Vagina (tissue), 2 donors: Measurements from ENCODE around the gene CAPN1. TPM values are rescaled to one million over a fixed set of nuclear protein-coding genes. Genes with fewer than 3 reads are reported as not detected.

Experiments
- DNase-seq, 2 donors: peaks; one replicate each; pipeline ENCODE4 v3.0.0-alpha.2; 2017; ENCODE audit errors: extremely low spot score in 2 of 2
- H3K27ac ChIP-seq: fragments of 200-600 bp; sonication (generic); one replicate; pipeline ENCODE4 v1.5.1; 2019
- H3K27me3 ChIP-seq: fragments of 200-600 bp; sonication (generic); one replicate; pipeline ENCODE4 v1.5.1; 2019
- H3K36me3 ChIP-seq, 2 donors: fragments of 200-600 bp; sonication (generic); one replicate each; pipeline ENCODE4 v1.5.1; 2017 to 2019
- H3K4me1 ChIP-seq: fragments of 200-600 bp; sonication (generic); one replicate; pipeline ENCODE4 v1.5.1; 2019
- H3K4me3 ChIP-seq, 2 donors: fragments of 200-600 bp; sonication (generic); 1 replicate in 1 of 2; 2 replicates in 1 of 2; pipeline ENCODE4 v1.5.1; 2016 to 2019
- H3K9me3 ChIP-seq: fragments of 200-600 bp; sonication (generic); one replicate; pipeline ENCODE4 v1.5.1; 2019
- CTCF ChIP-seq, 3 experiments: fragments of 450-650 bp in 2 of 3; fragments of 200-600 bp in 1 of 3; sonication (generic) in 1 of 3; IDR thresholded peaks; one replicate each; pipeline ENCODE4 v1.5.1; 2017 to 2019; ENCODE audit warnings: antibody characterized with exemption in 3 of 3, mild to moderate bottlenecking in 2 of 3, moderate library complexity in 2 of 3
- POLR2A ChIP-seq, 2 donors: fragments of 450-650 bp; IDR thresholded peaks; one replicate each; pipeline ENCODE4 v1.6.1; 2017; ENCODE audit warnings: antibody characterized with exemption in 2 of 2, mild to moderate bottlenecking in 2 of 2, moderate library complexity in 2 of 2
- POLR2AphosphoS5 ChIP-seq, 2 donors: sonication (generic); formaldehyde crosslinking; IDR thresholded peaks; one replicate each; pipeline ENCODE4 v1.9.0; 2017; ENCODE audit warnings: antibody characterized with exemption in 2 of 2, mild to moderate bottlenecking in 2 of 2, low read depth in 1 of 2; ENCODE audit not compliant: insufficient read depth in 1 of 2
- intact Hi-C: fragments of 100-400 bp; cut with DNase I; formaldehyde crosslinking; loops from one replicate; pipeline ENCODE4 v1.15.1; 2023
- total RNA-seq: library from RNA; depleted of rRNA; stranded (reverse); fragments of >200 nt; gene quantifications from one replicate; pipeline ENCODE4 v1.2.3, GENCODE V29; 2016

Gene CAPN1
- total RNA-seq, 1 donor from 2014 or later = 302 TPM

- Histone ChIP-seq H3K27me3 (no peaks in the 10 kb centered on the region), H3K36me3 (peaks cover 0 to 34% of the 10 kb centered on the region in 2 donors), H3K4me3 (peak overlapping the region; percentile 94 to 97), H3K9me3 (no peaks in the 10 kb centered on the region), H3K27ac (peak overlapping the region; percentile 89), H3K4me1 (peaks cover 43% of the 10 kb centered on the region)
- DNase-seq = no peak
- intact Hi-C loops = no loop called here
- TF ChIP-seq CTCF (IDR thresholded peaks at IDR 0.05) = no peak
- peak in 1 of 2 donors; percentile 20 for TF ChIP-seq POLR2AphosphoS5 (IDR thresholded peaks at IDR 0.05; ENCODE audit: insufficient read depth in 1 of 2, low read depth in 1 of 2)
Observed at GRCh38 chr11:65182258-65183170, 786 bp downstream of the CAPN1 start.

GRCh38 chr11:65183201-65183891, 1.6 kb downstream of the CAPN1 start:
- peaks cover 0 to 41% of the 10 kb centered on the region in 2 donors for H3K36me3 ChIP-seq
- intact Hi-C loops = no loop called here
- DNase-seq = no peak
- H3K27ac ChIP-seq = peak overlapping the region; percentile 89
- no peaks in the 10 kb centered on the region for H3K9me3 ChIP-seq
- H3K4me1 ChIP-seq = peaks cover 43% of the 10 kb centered on the region
- no peaks in the 10 kb centered on the region for H3K27me3 ChIP-seq
- H3K4me3 ChIP-seq = peak overlapping the region; percentile 94 to 97
- TF ChIP-seq POLR2A (IDR thresholded peaks at IDR 0.05) (no peak), POLR2AphosphoS5 (IDR thresholded peaks at IDR 0.05; ENCODE audit: insufficient read depth in 1 of 2, low read depth in 1 of 2) (peak in 1 of 2 donors; percentile 34)

- TF ChIP-seq CTCF (IDR thresholded peaks at IDR 0.05) (no peak), POLR2A (IDR thresholded peaks at IDR 0.05) (no peak), POLR2AphosphoS5 (IDR thresholded peaks at IDR 0.05; ENCODE audit: insufficient read depth in 1 of 2, low read depth in 1 of 2) (no peak)
- Histone ChIP-seq H3K27me3 (no peaks in the 10 kb centered on the region), H3K4me1 (peaks cover 43% of the 10 kb centered on the region), H3K9me3 (no peaks in the 10 kb centered on the region), H3K4me3 (no peak overlapping the region), H3K36me3 (peaks cover 0 to 49% of the 10 kb centered on the region in 2 donors), H3K27ac (peak overlapping the region; percentile 21)
- intact Hi-C loops = no loop called here
- DNase-seq = no peak
Observed at GRCh38 chr11:65184146-65184545, 2.4 kb downstream of the CAPN1 start.

- no peak for DNase-seq
- intact Hi-C loops = no loop called here
- H3K4me3 ChIP-seq = no peak overlapping the region
- H3K27me3 ChIP-seq = no peaks in the 10 kb centered on the region
- TF ChIP-seq CTCF (IDR thresholded peaks at IDR 0.05) (no peak), POLR2AphosphoS5 (IDR thresholded peaks at IDR 0.05; ENCODE audit: insufficient read depth in 1 of 2, low read depth in 1 of 2) (no peak), POLR2A (IDR thresholded peaks at IDR 0.05) (no peak)
- H3K4me1 ChIP-seq = peaks cover 43% of the 10 kb centered on the region
- H3K27ac ChIP-seq = no peak overlapping the region
- peaks cover 0 to 60% of the 10 kb centered on the region in 2 donors for H3K36me3 ChIP-seq
- H3K9me3 ChIP-seq = no peaks in the 10 kb centered on the region
Observed at GRCh38 chr11:65185171-65185570, 3.4 kb downstream of the CAPN1 start.

- no peak for DNase-seq
Observed at GRCh38 chr11:65185869-65186341, 4.2 kb downstream of the CAPN1 start.

More at GRCh38 chr11:65185869-65186341, 4.2 kb downstream of the CAPN1 start:
- peaks cover 35% of the 10 kb centered on the region for H3K4me1 ChIP-seq
- no peak for TF ChIP-seq POLR2AphosphoS5 (IDR thresholded peaks at IDR 0.05; ENCODE audit: insufficient read depth in 1 of 2, low read depth in 1 of 2)
- TF ChIP-seq POLR2A (IDR thresholded peaks at IDR 0.05) = no peak
- TF ChIP-seq CTCF (IDR thresholded peaks at IDR 0.05) = no peak
- no peaks in the 10 kb centered on the region for H3K27me3 ChIP-seq
- H3K4me3 ChIP-seq = no peak overlapping the region
- H3K27ac ChIP-seq = no peak overlapping the region
- intact Hi-C loops = no loop called here
- H3K36me3 ChIP-seq = peaks cover 0 to 62% of the 10 kb centered on the region in 2 donors
- no peaks in the 10 kb centered on the region for H3K9me3 ChIP-seq
